ENCODE results near the gene IPO8.

The IPO8 gene
- total RNA-seq, result 37.3 reads per million, percentile 61 among the genes with 10 or more reads in this experiment

DNA sequence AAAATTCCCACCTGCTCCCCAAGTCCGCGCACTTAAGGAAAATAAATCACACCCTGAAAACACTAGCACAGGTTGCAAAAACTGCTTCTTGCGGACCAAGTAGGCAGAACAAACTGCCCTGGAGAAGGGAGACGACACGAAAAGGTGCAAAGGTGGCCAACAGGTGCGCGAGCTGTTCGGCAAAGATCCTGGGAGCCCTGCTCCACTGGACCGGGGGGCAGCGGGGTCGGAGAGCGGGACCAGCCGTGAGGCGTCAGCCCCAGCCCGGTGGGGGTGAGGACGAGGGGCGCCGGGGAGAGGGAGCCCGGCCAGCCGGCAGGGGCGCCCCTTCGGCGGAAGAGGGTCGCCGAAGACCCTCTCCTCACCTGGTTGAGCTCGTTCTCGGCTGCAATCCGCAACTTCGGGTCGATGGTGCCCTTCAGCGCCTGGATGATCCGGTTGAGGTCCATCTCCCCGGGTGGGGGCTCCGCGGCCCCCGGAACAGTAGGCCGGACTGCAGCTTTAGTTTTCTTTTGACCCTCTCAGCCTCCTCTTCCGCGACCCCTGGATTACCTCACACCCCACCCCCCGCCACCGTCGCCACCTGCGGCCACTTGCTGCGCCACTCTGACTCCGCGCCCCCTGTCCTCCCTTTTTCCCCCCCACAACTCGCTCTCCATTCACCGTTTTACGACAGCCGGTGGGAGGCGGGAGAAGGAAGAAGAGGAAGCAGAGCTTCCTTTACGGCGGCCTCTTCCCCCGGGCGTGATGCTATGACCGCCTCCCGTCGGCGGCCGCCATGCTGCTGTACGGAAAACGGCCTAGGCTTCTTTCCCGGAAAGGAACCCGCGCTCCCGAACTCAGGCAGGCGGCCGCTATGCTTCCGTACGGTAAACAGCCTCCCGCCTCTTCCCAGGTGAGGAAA lies at the start of gene IPO8:
TSS of gene IPO8 (minus strand) at position 671 of the 904 bp plus-strand sequence. CDS start at position 449, 222 bp downstream.
- DNase-seq, result peak; percentile 83

GRCh38 chr12:30744321-30744720 lies 48.7 kb upstream of the IPO8 start:
- no peak for DNase-seq

DNA sequence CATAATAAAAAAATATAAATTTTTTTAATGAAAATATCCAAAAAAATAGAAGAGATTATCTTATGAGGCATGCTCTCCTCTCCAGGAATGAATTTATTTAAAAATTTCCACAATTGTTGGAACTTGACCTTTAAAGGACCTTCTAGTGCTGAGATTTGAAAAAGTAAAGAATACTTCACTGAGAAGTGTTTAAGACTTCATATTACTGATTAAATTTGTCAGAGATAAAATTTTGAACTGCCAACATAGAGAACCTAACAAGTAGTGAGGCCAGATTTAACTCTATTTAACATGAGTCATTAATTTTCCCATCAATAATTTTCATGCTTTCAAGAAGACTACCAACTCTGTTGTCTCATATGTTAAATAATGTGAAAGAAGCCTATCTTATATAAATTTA lies 44.6 kb upstream of the IPO8 start:
- DNase-seq, result no peak

GRCh38 chr12:30739020-30739419 lies 43.4 kb upstream of the IPO8 start:
- DNase-seq, result no peak

GRCh38 chr12:30732954-30733637 lies 37.4 kb upstream of the IPO8 start:
- DNase-seq, result no peak

DNA sequence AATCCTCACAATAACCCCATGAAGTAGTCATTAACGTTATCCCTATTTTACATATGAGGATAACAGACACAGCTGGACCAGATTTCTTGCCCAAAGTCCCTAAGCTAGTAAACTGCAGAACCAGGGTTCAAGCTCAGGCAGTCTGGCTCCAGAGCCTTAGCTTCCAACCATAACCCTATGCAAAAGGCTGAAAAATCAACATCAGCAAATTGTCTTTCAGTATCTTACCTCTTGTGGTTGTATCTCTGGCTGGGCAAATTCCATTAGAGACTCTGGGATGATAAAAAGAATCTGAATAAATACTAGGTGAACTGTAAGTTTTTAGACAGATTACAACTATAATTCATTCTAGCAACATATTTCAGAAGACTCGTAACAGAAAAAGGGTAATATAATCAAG lies 34.3 kb upstream of the IPO8 start:
- DNase-seq, result no peak

- no peak for DNase-seq
Measured at GRCh38 chr12:30729547-30729946, 33.9 kb upstream of the IPO8 start.

DNA sequence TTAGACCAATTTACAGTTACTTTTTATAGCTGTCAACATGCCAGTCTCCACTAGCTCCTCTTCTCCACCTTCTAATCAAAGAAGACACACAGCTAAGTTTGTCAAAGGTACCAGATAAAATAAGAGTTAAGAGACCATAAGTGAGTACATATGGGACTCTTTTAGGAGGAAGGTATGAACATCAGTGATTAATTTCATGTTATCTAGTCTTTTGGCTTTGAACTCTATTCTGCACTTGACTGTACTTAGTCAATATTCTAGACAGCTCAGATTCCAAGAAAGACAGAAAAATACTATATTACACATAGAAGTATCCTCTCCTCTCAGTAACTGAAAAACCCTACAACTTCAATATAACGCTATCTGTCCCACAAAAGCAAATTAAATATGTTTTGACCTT lies 31.0 kb upstream of the IPO8 start:
- DNase-seq, result no peak

DNA sequence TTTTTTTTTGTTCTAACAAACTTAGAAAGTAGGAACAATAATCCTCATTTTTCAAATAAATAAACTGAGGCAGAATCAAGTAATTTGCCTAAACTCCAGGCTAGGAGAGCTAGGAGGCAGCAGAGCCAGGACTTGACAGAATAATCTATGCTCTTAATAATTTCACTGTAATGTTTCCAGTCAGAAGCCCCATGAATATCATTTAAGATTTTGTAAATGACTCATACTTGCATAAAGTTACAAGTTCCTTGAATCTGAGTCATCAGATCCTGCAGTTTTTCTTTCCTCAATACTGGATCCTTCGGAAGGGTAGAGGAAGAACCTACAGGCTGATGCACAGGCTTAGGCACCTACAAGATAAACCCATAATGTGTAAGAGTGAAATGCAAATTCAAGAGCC lies 30.1 kb upstream of the IPO8 start:
- DNase-seq, result no peak

DNA sequence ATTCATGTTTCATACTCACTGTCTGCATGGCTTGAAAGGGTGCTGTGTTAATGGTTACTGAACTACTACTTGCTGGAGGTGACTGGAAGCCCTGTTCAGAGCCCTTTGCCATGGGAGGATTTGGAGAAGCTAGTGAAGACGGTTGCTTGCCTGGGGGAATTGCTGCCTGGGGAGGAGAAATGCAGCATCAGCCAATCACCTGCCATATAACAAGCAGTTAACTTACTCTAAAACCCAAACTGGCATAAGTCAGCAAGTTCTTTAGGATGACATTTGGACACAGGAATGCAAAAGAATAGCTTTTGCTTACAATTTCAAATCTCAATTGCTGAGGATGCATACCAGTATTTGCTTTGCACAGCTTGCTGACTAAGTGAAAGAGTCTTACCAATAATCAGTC lies 23.4 kb upstream of the IPO8 start:
- no peak for DNase-seq

DNA sequence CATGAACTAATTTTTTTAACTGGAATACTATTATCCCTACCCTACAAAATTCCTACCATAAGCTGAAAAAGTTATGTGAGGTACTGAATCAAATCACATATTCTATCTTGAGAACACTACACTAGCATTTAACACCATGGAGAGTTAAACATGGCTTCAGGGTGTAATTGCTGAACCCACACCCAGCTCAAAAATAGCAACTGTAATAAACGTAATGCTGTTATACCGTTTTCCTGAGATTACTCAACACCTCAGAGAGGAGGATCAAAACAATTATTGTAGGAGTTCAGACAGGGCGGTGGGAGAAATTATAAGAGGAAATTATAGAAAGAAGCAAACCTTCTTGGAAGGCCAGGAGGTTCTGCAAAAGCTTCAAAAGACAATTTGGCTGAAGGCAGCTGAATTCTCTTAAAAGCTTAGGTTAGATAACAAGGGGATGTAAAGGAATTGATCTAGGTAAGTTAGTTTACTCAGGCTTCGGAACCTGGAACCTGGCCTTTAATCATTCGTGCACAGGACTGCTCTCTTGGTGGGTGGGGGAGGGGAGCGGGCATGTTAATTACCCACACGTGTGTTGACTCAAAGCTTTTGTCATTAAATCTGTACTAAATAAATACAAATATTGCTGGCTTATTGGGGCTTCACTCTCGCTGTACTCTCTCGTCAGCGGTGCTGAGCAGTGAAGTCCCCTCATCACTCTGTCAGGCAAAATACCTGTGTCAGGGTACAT lies 12.1 kb upstream of the IPO8 start:
- no peak for DNase-seq

- DNase-seq, result no peak
Measured at GRCh38 chr12:30706476-30706875, 10.8 kb upstream of the IPO8 start.

- no peak for DNase-seq
Measured at GRCh38 chr12:30701056-30701455, 5.4 kb upstream of the IPO8 start.

- no peak for DNase-seq
Measured at GRCh38 chr12:30700216-30700900, 4.7 kb upstream of the IPO8 start.

GRCh38 chr12:30698346-30698745 lies 2.7 kb upstream of the IPO8 start:
- DNase-seq, result no peak

GRCh38 chr12:30696943-30697342 lies 1.3 kb upstream of the IPO8 start:
- no peak for DNase-seq

GRCh38 chr12:30696486-30696885 lies 817 bp upstream of the IPO8 start:
- DNase-seq, result no peak

DNA sequence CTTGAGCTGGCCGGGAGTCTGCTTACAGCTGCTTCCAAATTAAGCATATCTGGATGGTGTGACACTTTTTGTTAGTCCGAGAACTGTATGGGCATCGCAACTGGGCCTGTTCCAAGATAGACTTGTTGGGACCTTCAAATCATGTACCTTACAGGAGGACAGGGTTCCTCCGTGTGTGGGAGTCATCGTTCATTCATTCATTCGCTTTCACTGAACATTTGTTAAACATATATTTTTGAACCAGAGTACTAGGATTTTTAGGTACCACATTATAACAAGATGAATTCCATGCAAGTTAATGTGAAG lies 387 bp upstream of the IPO8 start:
- no peak for DNase-seq

GRCh38 chr12:30694412-30695198 lies 1.1 kb downstream of the IPO8 start:
- no peak for DNase-seq

DNA sequence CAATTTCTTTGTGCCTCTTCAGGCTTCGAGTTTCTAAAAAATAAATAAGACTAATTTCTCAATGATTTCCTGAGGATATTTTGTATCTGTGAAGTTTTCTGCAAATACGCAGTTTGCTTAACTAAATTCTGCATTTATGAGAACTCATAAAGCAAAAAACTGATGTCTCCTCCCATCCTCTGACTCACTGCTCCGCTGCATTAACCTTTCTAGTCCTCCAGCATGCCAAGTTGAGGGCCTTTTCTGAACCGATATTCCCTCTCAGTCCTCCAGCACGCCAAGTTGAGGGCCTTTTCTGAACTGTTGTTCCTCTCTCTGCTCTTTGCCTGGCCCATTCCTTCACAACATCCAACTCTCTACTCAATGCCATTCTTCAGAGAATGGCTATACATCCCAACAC lies 3.2 kb downstream of the IPO8 start:
- DNase-seq, result no peak

GRCh38 chr12:30691122-30691879 lies 4.4 kb downstream of the IPO8 start:
- no peak for DNase-seq

Data from effector CD4-positive, alpha-beta T cell (primary cell).